ENCODE measurements around the gene FBXL4.

FBXL4 gene

GRCh38 chr6:98981473-98981872 lies 33.7 kb upstream of the FBXL4 start:
- Histone ChIP-seq H3K27ac (replicated peaks) (no peak overlapping the region), H3K27me3 (ENCODE audit: insufficient read depth, poor library complexity, severe bottlenecking) (no peaks in the 10 kb centered on the region), H3K4me3 (replicated peaks; ENCODE audit: insufficient read depth, low read length) (no peak overlapping the region)
- no peak for TF ChIP-seq CTCF (IDR thresholded peaks at IDR 0.05; ENCODE audit: insufficient read depth, low read length)
- TF ChIP-seq GABPA (IDR thresholded peaks at IDR 0.05; ENCODE audit: low read depth), result no peak
- TF ChIP-seq POLR2AphosphoS5 (IDR thresholded peaks at IDR 0.05; ENCODE audit: low read depth), result no peak
- no peak for TF ChIP-seq SPI1 (IDR thresholded peaks at IDR 0.05; ENCODE audit: borderline replicate concordance, low read depth)
- no peak for TF ChIP-seq REST (IDR thresholded peaks at IDR 0.05; ENCODE audit: insufficient replicate concordance, low read depth)
- DNase-seq (ENCODE audit: low read depth in 1 of 2, low spot score in 1 of 2), result no peak

GRCh38 chr6:98980819-98981218 lies 33.1 kb upstream of the FBXL4 start:
- TF ChIP-seq CTCF (IDR thresholded peaks at IDR 0.05; ENCODE audit: insufficient read depth, low read length), result no peak
- no peak for TF ChIP-seq SPI1 (IDR thresholded peaks at IDR 0.05; ENCODE audit: borderline replicate concordance, low read depth)
- no peak for TF ChIP-seq POLR2AphosphoS5 (IDR thresholded peaks at IDR 0.05; ENCODE audit: low read depth)
- TF ChIP-seq GABPA (IDR thresholded peaks at IDR 0.05; ENCODE audit: low read depth), result no peak
- TF ChIP-seq REST (IDR thresholded peaks at IDR 0.05; ENCODE audit: insufficient replicate concordance, low read depth), result no peak
- no peak overlapping the region for H3K27ac ChIP-seq (replicated peaks)
- H3K4me3 ChIP-seq (replicated peaks; ENCODE audit: insufficient read depth, low read length), result no peak overlapping the region
- H3K27me3 ChIP-seq (ENCODE audit: insufficient read depth, poor library complexity, severe bottlenecking), result no peaks in the 10 kb centered on the region
- DNase-seq (ENCODE audit: low read depth in 1 of 2, low spot score in 1 of 2), result no peak

- Histone ChIP-seq H3K27me3 (ENCODE audit: insufficient read depth, poor library complexity, severe bottlenecking) (no peaks in the 10 kb centered on the region), H3K4me3 (replicated peaks; ENCODE audit: insufficient read depth, low read length) (no peak overlapping the region), H3K27ac (replicated peaks) (no peak overlapping the region; the same call in 1 of the 2 replicates)
- TF ChIP-seq GABPA (IDR thresholded peaks at IDR 0.05; ENCODE audit: low read depth) (no peak), CTCF (IDR thresholded peaks at IDR 0.05; ENCODE audit: insufficient read depth, low read length) (no peak), REST (IDR thresholded peaks at IDR 0.05; ENCODE audit: insufficient replicate concordance, low read depth) (no peak), POLR2AphosphoS5 (IDR thresholded peaks at IDR 0.05; ENCODE audit: low read depth) (no peak), SPI1 (IDR thresholded peaks at IDR 0.05; ENCODE audit: borderline replicate concordance, low read depth) (no peak)
- no peak for DNase-seq (ENCODE audit: low read depth in 1 of 2, low spot score in 1 of 2)
Measured at GRCh38 chr6:98977671-98978292, 30.0 kb upstream of the FBXL4 start.

Data from HL-60 (cell line).